IPS-11a (cell line): ENCODE measurements around the gene INO80C.
"Not testable (repeated sequence)": the region's sequence is repeated elsewhere in the genome, so short reads cannot be mapped to it uniquely, and the experiment has no call there.

Experiments used
- H3K4me3 ChIP-seq: one replicate; pipeline ENCODE4 v1.5.1; 2013; ENCODE audit warnings: low read depth, low read length, control low read depth

Gene INO80C

DNA sequence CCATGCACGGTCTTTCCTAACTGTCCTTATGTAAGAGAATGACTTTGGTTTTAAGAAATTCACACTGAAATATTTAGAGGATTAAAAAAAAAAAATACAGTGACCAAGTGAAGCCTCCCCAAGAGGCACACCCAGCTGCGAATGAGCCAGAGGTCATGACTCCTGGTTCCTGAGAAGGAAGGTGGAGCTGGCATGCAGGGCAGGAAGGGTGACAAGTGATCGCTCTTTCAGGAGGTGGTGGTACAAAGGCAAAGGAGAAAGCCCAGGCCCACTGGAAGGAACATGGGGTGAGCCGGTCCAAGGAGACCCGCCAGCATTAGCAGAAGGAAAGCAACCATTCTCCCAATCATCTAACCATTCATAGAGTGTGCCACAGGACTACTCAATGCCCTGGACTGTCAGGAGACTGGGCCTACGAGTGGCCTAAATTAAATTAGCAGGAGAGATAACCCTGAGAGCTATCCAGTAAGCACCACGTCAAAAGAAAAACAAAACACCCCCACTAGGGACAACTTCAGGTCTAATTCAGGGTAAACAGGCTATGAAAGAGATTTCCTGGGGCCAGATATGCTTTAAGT lies 7.8 kb downstream of the INO80C start:
- no peak overlapping the region for H3K4me3 ChIP-seq

GRCh38 chr18:35489281-35489680 lies 8.5 kb downstream of the INO80C start:
- H3K4me3 ChIP-seq: not testable (repeated sequence)

DNA sequence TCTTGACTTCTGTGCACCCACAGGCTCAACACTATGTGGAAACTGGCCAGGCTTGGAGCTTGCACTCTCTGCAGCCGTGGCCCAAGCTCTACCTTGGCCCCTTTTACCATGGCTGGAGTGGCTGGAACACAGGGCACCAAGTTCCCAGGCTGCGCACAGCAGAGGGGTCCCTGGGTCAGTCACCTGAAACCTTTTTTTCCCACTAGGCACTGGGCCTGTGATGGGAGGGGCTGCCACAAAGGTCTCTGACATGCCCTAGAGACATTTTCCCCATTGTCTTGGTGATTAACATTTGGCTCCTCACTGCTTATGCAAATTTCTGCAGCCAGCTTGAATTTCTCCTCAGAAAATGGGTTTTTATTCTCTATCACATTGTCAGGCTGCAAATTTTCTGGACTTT lies 9.4 kb downstream of the INO80C start:
- not testable (repeated sequence) for H3K4me3 ChIP-seq

DNA sequence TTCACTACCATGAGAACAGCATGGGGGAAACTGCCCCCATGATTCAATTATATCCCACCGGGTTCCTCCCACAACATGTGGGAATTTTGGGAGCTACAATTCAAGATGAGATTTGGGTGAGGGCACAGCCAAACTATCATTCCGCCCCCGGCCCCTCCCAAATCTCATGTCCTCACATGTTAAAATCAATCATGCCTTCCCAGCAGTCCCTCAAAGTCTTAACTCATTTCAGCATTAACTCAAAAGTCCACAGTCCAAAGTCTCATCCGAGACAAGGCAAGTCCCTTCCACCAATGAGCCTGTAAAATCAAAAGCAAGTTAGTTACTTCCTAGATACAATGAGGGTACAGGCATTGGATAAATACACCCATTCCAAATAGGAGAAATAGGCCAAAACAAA lies 10.2 kb downstream of the INO80C start:
- not testable (repeated sequence) for H3K4me3 ChIP-seq

DNA sequence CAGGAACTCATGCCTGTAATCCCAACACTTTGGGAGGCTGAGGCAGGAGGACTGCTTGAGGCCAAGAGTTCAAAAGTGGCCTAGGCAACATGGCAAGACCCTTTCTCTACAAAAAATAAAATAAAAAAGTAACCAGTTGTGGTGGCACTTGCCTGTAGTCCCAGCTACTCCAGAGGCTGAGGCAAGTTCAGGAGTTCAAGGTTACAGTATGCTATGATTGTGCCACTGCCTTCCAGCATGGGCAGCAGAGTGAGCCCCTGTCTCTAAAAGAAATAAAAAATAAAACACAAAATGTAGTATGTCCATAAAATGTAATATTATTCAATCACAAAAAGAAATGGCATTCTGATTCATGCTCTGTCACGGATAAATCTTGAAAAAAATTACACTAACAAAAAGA lies 11.9 kb downstream of the INO80C start:
- H3K4me3 ChIP-seq: no peak overlapping the region

DNA sequence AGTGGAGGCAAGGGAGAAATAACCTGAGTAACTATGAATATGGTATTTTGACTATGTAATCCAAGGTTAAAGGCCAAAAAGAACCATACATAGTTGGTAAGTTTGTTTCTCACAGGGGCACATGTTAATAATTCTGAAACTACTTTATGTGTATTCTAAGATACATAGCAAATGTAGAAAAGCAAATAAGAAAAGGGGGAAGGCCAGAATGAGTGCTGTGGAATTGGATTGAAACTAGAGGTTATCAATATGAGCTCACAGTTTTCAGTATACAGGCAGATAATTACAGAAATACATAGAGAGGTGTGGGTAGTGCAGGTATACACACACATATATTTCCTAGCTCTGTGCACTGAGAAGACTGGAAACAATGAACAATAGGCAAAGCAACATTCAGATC lies 13.7 kb downstream of the INO80C start:
- no peak overlapping the region for H3K4me3 ChIP-seq

GRCh38 chr18:35481960-35482366 lies 15.8 kb downstream of the INO80C start:
- H3K4me3 ChIP-seq: no peak overlapping the region

- H3K4me3 ChIP-seq: no peak overlapping the region
Measured at GRCh38 chr18:35479911-35480586, 17.7 kb downstream of the INO80C start.

GRCh38 chr18:35478520-35479435 lies 19.0 kb downstream of the INO80C start:
- no peak overlapping the region for H3K4me3 ChIP-seq

- no peak overlapping the region for H3K4me3 ChIP-seq
Measured at GRCh38 chr18:35477974-35478373, 19.8 kb downstream of the INO80C start.

- H3K4me3 ChIP-seq: no peak overlapping the region
Measured at GRCh38 chr18:35477497-35477896, 20.3 kb downstream of the INO80C start.

DNA sequence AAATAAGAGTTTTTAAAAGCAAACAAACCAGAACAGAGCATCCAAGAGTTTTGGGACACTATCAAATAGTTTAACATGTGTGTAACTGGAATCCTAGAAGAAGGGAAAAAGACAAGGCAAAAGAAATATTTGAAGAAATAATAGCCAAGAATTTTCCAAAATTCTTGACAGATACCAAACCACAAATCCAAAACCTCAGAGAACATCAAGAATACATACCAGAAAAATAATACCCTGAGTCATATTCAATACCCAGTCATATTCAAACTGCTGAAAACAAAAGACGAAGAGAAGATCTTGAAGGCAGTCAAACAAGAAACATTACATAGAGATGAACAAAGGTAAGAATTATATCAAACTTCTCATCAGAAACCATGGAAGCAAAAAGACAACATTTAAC lies 22.9 kb downstream of the INO80C start:
- no peak overlapping the region for H3K4me3 ChIP-seq

GRCh38 chr18:35473562-35473961 lies 24.2 kb downstream of the INO80C start:
- no peak overlapping the region for H3K4me3 ChIP-seq

DNA sequence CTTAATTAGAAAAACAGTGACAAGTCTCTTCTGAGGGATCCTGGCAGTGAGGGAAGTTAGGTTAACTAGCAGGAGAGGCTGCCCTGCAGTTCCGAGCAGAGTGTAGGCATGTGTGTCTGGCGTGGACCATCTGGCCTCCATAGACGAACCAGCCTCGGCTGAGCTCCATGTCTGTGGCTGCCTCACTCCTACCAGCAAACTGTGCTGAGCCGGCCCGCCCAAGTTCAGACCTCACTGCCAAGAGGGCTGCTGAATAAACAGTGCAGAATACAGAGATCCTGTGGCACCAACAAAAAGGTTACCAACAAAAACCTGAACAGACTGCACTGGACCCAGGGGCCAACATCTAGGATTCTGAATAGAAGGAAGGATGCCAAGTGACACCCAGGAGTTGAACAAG lies 27.3 kb downstream of the INO80C start:
- no peak overlapping the region for H3K4me3 ChIP-seq

GRCh38 chr18:35469725-35470124 lies 28.0 kb downstream of the INO80C start:
- H3K4me3 ChIP-seq: no peak overlapping the region

- no peak overlapping the region for H3K4me3 ChIP-seq
Measured at GRCh38 chr18:35468711-35469110, 29.0 kb downstream of the INO80C start.

GRCh38 chr18:35467624-35468016 lies 30.1 kb downstream of the INO80C start:
- no peak overlapping the region for H3K4me3 ChIP-seq

GRCh38 chr18:35466815-35467623 lies 30.7 kb downstream of the INO80C start:
- H3K4me3 ChIP-seq: no peak overlapping the region

DNA sequence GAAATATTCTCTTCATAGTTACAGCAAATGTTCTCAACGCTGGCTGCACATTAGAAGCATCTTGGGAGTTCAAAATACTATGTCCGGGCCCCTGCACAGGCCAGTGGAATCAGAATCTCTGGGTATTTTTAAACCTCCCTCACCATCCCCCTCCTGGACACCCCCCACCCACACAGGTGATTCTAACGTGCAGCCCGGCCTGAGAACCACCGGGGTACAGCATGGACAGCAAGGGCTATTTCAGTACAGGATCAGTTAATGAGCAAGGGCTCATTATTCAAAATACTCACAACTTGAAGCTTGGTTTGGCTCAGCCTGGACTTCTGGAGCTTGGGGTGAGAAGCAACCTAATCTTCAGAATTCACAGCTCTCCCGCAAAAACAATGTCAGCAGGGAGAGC lies 31.4 kb downstream of the INO80C start:
- no peak overlapping the region for H3K4me3 ChIP-seq

DNA sequence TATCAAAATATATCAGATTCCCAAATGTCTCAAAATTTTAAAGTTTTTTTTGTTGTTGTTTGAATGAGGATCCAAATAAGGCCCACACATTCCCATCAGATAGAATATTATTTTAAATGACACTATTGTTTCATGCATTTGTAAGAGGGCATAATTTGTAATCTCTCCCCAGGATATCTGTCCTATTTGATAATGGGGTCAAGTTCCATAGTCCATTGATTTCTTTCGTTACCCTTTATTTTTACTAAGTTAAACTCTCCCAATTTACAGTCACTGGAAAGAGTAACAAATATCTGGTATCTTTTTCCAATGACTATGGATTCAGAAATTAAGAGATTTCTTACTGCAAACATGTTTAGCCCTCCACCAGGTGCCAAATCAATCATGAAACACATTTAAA lies 32.4 kb downstream of the INO80C start:
- no peak overlapping the region for H3K4me3 ChIP-seq

GRCh38 chr18:35464831-35465279 lies 32.9 kb downstream of the INO80C start:
- no peak overlapping the region for H3K4me3 ChIP-seq
